Esophagus (tissue), 2 donors: ENCODE data around the gene FRAS1. TPM values are rescaled to one million over a fixed set of nuclear protein-coding genes. Genes with fewer than 3 reads are reported as not detected.
"Not testable (repeated sequence)": the region's sequence is repeated elsewhere in the genome, so short reads cannot be mapped to it uniquely, and the experiment has no call there.

ENCODE experiments used
- H3K27ac ChIP-seq, 2 donors: one replicate each; pipeline ENCODE4 v1.5.1; 2013; ENCODE audit warnings: low read depth in 2 of 2, mild to moderate bottlenecking in 2 of 2, inconsistent platforms in 1 of 2, low read length in 1 of 2, moderate library complexity in 1 of 2
- H3K27me3 ChIP-seq, 2 donors: one replicate each; pipeline ENCODE4 v1.6.1; 2013; ENCODE audit warnings: low read length in 2 of 2, control low read depth in 1 of 2, mild to moderate bottlenecking in 1 of 2; ENCODE audit not compliant: insufficient read depth in 2 of 2, control insufficient read depth in 1 of 2
- H3K36me3 ChIP-seq, 2 donors: one replicate each; pipeline ENCODE4 v1.6.1; 2013; ENCODE audit warnings: low read length in 1 of 2; ENCODE audit not compliant: control insufficient read depth in 2 of 2, insufficient read depth in 2 of 2
- H3K4me1 ChIP-seq, 2 donors: one replicate each; pipeline ENCODE4 v1.6.1; 2013; ENCODE audit warnings: low read length in 1 of 2; ENCODE audit not compliant: control insufficient read depth in 2 of 2, insufficient read depth in 2 of 2
- H3K4me3 ChIP-seq, 2 donors: one replicate each; pipeline ENCODE4 v1.5.1; 2013; ENCODE audit warnings: low read length in 2 of 2, mild to moderate bottlenecking in 2 of 2, low read depth in 1 of 2, moderate library complexity in 1 of 2
- H3K9me3 ChIP-seq, 2 donors: one replicate each; pipeline ENCODE4 v1.6.1; 2013; ENCODE audit warnings: mild to moderate bottlenecking in 2 of 2, low read depth in 1 of 2, low read length in 1 of 2, moderate library complexity in 1 of 2; ENCODE audit not compliant: control insufficient read depth in 2 of 2, insufficient read depth in 1 of 2
- WGBS, 2 donors: extraction: QIAGEN DNeasy Blood & Tissue Kit; methylation state at CpG; one replicate each; pipeline ENCODE4 v1.1.7; 2013; 5-methylcytosine and 5-hydroxymethylcytosine counted together
- polyA plus RNA-seq, 2 donors: library from polyadenylated mRNA; stranded (reverse); fragments of 200-250 nt; gene quantifications; one replicate each; pipeline ENCODE4 v1.2.3, GENCODE V29; 2013
- donor health status: healthy with polysubstance abuse.
- donor health status: Bipolar disorder and iron deficiency.

The FRAS1 gene
- polyA plus RNA-seq, 2 donors: 0.60 to 1.6 TPM

GRCh38 chr4:78070731-78071282 lies 13.7 kb downstream of the FRAS1 start:
- WGBS, 2 donors: 36 to 64% methylated on average over 2 of the region's 2 CpGs
- H3K36me3 ChIP-seq: no peaks in the 10 kb centered on the region
- no peaks in the 10 kb centered on the region for H3K27me3 ChIP-seq
- no peaks in the 10 kb centered on the region for H3K9me3 ChIP-seq
- H3K4me1 ChIP-seq: no peaks in the 10 kb centered on the region
- H3K4me3 ChIP-seq: no peak overlapping the region
- H3K27ac ChIP-seq: no peak overlapping the region

GRCh38 chr4:78074759-78075158 lies 17.6 kb downstream of the FRAS1 start:
- WGBS, 2 donors: 90 to 91% methylated on average over 3 of the region's 3 CpGs
- Histone ChIP-seq H3K27ac (no peak overlapping the region), H3K4me3 (no peak overlapping the region), H3K27me3 (no peaks in the 10 kb centered on the region), H3K36me3 (no peaks in the 10 kb centered on the region), H3K4me1 (no peaks in the 10 kb centered on the region), H3K9me3 (no peaks in the 10 kb centered on the region)

- 97 to 100% methylated on average over 1 of the region's 1 CpG for WGBS, 2 donors
Observed at GRCh38 chr4:78075986-78076385, 18.9 kb downstream of the FRAS1 start.

GRCh38 chr4:78078101-78078500 lies 21.0 kb downstream of the FRAS1 start:
- no peaks in the 10 kb centered on the region for H3K9me3 ChIP-seq
- 95 to 100% methylated on average over 1 of the region's 1 CpG for WGBS, 2 donors
- H3K4me1 ChIP-seq: no peaks in the 10 kb centered on the region
- H3K27me3 ChIP-seq: no peaks in the 10 kb centered on the region
- H3K4me3 ChIP-seq: no peak overlapping the region
- no peak overlapping the region for H3K27ac ChIP-seq
- no peaks in the 10 kb centered on the region for H3K36me3 ChIP-seq

More at GRCh38 chr4:78075986-78076385, 18.9 kb downstream of the FRAS1 start:
- Histone ChIP-seq H3K4me3 (no peak overlapping the region), H3K4me1 (no peaks in the 10 kb centered on the region), H3K27ac (no peak overlapping the region), H3K27me3 (no peaks in the 10 kb centered on the region), H3K9me3 (no peaks in the 10 kb centered on the region), H3K36me3 (no peaks in the 10 kb centered on the region)

GRCh38 chr4:78079726-78080430 lies 22.8 kb downstream of the FRAS1 start:
- H3K9me3 ChIP-seq: no peaks in the 10 kb centered on the region
- WGBS, 2 donors: 64 to 67% methylated on average over 10 of the region's 10 CpGs
- H3K27me3 ChIP-seq: no peaks in the 10 kb centered on the region
- H3K36me3 ChIP-seq: no peaks in the 10 kb centered on the region
- no peaks in the 10 kb centered on the region for H3K4me1 ChIP-seq
- H3K27ac ChIP-seq: no peak overlapping the region
- no peak overlapping the region for H3K4me3 ChIP-seq

GRCh38 chr4:78081541-78081940 lies 24.4 kb downstream of the FRAS1 start:
- H3K27me3 ChIP-seq: no peaks in the 10 kb centered on the region
- H3K4me3 ChIP-seq: no peak overlapping the region
- no peaks in the 10 kb centered on the region for H3K4me1 ChIP-seq
- WGBS, 2 donors: 84 to 91% methylated on average over 2 of the region's 2 CpGs
- H3K27ac ChIP-seq: no peak overlapping the region
- H3K9me3 ChIP-seq: no peaks in the 10 kb centered on the region
- no peaks in the 10 kb centered on the region for H3K36me3 ChIP-seq

- H3K4me3 ChIP-seq: no peak overlapping the region
- H3K27ac ChIP-seq: no peak overlapping the region
- no peaks in the 10 kb centered on the region for H3K9me3 ChIP-seq
- no peaks in the 10 kb centered on the region for H3K4me1 ChIP-seq
- H3K36me3 ChIP-seq: no peaks in the 10 kb centered on the region
- no peaks in the 10 kb centered on the region for H3K27me3 ChIP-seq
Observed at GRCh38 chr4:78083035-78083434, 25.9 kb downstream of the FRAS1 start.

GRCh38 chr4:78091534-78091933 lies 34.4 kb downstream of the FRAS1 start:
- no peak overlapping the region for H3K4me3 ChIP-seq
- no peak overlapping the region for H3K27ac ChIP-seq
- no peaks in the 10 kb centered on the region for H3K9me3 ChIP-seq
- 91 to 96% methylated on average over 3 of the region's 3 CpGs for WGBS, 2 donors
- H3K27me3 ChIP-seq: no peaks in the 10 kb centered on the region
- no peaks in the 10 kb centered on the region for H3K4me1 ChIP-seq
- no peaks in the 10 kb centered on the region for H3K36me3 ChIP-seq

- H3K36me3 ChIP-seq, H3K4me3 ChIP-seq, H3K27me3 ChIP-seq, H3K27ac ChIP-seq, H3K4me1 ChIP-seq, H3K9me3 ChIP-seq: not testable (repeated sequence)
- 86 to 89% methylated on average over 5 of the region's 5 CpGs for WGBS, 2 donors
Observed at GRCh38 chr4:78092350-78092749, 35.2 kb downstream of the FRAS1 start.

- Histone ChIP-seq H3K4me1 (no peaks in the 10 kb centered on the region), H3K27ac (no peak overlapping the region), H3K36me3 (no peaks in the 10 kb centered on the region), H3K9me3 (no peaks in the 10 kb centered on the region), H3K4me3 (no peak overlapping the region), H3K27me3 (no peaks in the 10 kb centered on the region)
Observed at GRCh38 chr4:78092850-78093249, 35.7 kb downstream of the FRAS1 start.
